HG03354 (cell line): ENCODE measurements around the gene GPC5.
A peak's percentile ranks its signal among the peaks of the same experiment; 100 is the strongest.

ENCODE experiments used
- ATAC-seq: cut with Tn5 transposase; IDR thresholded peaks from one replicate; pipeline ENCODE4 v1.9.1; 2021; ENCODE audit warnings: mild to moderate bottlenecking; ENCODE audit not compliant: unreplicated experiment, poor library complexity, severe bottlenecking

Gene GPC5

GRCh38 chr13:92150606-92151005 lies 752.2 kb downstream of the GPC5 start:
- no peak for ATAC-seq

GRCh38 chr13:92158346-92158745 lies 759.9 kb downstream of the GPC5 start:
- no peak for ATAC-seq

DNA sequence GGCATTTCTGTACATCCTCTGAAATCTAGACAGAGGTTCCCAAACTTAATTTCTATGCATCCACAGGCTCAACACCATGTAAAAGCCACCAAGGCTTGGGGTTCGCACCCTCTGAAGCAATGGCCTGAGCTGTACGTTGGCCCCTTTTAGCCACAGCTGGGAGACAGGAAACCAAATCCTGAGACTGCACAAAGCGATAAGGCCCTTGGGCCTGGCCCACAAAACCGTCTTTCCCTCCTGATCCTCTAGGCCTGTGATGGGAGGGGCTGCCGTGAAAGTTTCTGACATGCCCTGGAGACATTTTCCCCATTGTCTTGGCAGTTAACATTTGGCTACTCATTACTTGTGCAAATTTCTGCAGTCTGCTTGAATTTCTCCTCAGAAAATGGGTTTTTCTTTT lies 766.4 kb downstream of the GPC5 start:
- ATAC-seq = no peak

DNA sequence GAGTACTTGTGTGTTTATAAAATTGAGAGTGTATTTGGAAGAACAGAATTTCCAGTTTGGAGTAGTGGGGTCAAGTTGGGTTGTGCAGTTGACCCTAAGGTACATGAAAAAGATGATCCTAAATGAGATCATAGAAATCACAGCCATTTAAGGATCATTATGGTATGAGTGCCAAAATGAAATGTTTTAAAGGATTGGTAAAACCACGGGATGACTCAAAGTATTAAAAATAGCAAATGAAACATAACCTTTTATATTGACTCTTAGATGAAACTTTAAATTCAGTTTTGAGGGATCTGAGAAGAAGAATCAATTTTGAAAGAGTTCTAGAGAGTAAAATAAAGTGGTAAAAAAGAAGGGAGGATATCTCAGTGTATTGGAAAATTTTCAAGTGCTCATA lies 773.8 kb downstream of the GPC5 start:
- no peak for ATAC-seq

GRCh38 chr13:92173254-92173653 lies 774.8 kb downstream of the GPC5 start:
- ATAC-seq = no peak

GRCh38 chr13:92175330-92175729 lies 776.9 kb downstream of the GPC5 start:
- peak; percentile 69 for ATAC-seq

- ATAC-seq = no peak
Observed at GRCh38 chr13:92177966-92178365, 779.5 kb downstream of the GPC5 start.

- no peak for ATAC-seq
Observed at GRCh38 chr13:92179223-92179622, 780.8 kb downstream of the GPC5 start.

DNA sequence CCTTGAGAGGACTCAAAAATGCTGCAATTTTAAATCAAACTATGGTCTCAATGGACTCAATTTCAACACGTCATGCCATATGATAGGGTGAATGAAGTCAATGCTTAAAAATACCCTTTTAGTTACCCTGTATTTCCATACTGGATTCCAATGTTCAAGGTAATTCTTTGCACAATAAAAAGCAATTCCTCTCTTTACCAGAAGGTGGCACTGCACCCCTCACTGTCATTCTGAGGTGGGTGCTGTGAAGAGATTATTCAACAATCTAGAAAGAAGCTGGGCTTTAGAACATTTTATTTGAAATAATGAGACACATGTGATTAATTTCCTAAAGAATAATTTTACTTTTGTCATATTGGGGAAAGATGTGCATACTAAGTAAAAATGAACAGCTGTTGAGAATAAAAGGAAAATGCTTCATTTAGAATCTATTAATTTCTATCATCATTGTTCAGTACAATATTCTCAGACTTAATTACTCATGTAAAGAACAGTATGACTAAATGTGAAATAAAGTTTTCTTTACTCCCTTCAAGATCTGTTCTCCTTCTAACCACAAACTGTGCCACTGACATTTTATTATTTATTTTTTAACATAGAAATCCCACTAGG lies 789.1 kb downstream of the GPC5 start:
- ATAC-seq = peak; percentile 92

- no peak for ATAC-seq
Observed at GRCh38 chr13:92188574-92188973, 790.2 kb downstream of the GPC5 start.

- no peak for ATAC-seq
Observed at GRCh38 chr13:92196591-92197256, 798.3 kb downstream of the GPC5 start.

- no peak for ATAC-seq
Observed at GRCh38 chr13:92197669-92198068, 799.2 kb downstream of the GPC5 start.

DNA sequence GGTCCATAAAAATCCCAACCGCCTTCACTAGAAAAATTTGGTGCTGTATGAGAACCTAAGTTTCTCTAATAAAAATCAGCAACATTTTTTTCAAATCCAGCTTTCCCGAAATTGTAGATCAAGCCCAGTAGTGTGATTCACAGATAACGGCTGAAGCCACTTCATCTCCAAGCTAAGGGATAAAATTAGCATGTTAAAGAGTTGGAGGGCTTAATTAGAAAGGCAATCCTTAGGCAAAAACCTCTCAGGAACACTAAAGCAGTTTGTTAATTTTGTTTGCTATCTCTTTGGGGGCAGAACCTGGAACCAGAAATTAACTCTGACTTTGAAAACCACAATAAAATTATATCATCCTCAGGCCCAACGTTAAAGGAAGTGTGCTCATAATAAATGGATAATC lies 820.2 kb downstream of the GPC5 start:
- no peak for ATAC-seq

- no peak for ATAC-seq
Observed at GRCh38 chr13:92221916-92222315, 823.5 kb downstream of the GPC5 start.

DNA sequence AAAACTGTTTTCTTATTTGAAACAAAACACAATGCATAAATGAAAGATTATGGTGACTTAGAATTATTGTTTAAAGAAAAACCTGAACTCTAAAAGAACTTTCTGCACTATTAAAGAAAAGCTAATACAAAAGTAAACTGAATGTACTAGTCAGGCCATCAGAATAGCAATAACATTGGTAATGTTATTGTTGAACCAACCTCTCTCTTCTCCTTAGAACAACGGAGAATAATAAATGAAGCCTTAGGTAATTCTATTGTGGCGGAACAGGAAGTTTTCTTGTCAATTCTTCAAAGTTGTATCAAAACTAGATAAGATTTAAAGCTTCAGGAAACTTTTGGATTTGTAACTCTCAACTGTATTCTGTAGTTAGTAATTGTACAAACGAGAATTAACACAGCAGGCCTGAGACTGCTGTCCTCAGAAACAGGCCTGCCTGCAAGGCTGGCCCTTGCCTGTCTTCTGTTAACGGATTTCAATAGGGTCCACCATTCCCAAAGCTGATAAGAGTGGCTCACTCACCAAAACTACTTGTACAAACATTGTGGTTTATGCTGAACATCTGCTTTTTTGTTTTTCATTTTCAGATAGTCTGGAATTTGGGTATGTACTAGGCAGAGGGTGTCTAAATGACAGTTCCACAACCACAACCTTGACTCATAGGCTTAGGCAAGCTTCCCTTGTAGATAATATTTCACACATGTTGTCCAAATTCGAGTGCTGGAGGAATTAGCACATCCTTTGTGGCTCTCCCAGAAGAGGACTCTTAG lies 825.8 kb downstream of the GPC5 start:
- ATAC-seq = no peak

DNA sequence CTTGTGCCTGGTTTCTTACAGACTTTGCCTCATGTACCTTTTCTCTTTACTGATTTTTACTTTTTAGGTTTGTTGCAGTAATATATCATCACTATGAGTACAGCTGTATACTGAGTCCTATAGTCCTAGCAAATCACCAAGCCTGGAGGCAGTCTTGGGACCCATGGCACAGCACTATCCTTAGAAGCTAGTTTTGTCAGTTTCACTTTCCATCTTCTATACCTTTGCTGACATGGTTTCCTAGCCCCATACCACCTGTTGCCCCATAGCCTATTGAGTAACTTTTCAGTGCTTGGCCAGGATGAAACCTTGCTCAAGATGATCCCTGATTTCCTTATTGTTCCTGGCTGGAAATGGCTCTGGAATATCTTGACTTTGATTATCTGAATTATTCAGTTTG lies 826.4 kb downstream of the GPC5 start:
- no peak for ATAC-seq

DNA sequence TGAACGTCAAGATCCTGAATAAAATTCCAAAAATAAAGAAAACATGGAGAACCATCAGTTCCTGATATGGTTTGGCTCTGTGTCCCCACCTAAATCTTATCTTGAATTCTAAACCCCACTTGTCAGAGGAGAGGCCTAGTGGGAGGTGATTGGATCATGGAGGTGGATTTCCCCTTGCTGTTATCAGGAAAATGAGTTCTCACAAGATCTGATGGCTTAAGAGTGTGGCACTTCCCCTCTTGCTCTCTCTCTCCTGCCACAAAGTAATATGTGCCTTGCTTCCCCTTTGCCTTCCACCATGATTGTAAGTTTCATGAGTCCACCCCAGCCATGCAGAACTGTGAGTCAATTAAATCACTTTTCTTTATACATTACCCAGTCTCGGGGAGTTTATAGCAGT lies 827.4 kb downstream of the GPC5 start:
- ATAC-seq = no peak

- ATAC-seq = no peak
Observed at GRCh38 chr13:92232871-92233270, 834.5 kb downstream of the GPC5 start.

DNA sequence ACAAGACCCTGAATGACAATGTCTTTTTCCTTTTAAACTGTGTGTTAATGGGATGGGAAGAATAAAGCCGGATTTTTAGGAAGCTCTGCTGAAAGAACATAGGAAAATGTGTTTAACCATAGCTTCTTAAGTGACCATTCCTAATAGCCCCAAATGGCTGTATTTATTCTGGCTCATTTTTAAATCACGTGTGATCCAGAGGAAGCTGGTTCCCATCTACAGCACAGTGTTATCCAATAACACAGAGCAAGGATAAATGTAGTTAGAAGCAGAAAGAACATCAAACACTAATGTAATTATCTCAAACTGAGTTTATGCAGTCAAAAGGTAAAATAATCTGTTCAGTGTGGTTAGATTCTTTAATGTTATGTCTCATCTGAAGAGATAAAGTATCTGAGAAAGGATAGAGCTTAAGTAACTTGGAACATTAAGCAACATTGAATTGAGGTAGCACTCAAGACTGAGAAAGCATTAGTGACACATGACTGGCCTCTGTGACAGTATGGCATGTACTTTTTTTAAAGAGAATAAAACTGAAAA lies 853.3 kb downstream of the GPC5 start:
- ATAC-seq = no peak

- no peak for ATAC-seq
Observed at GRCh38 chr13:92255526-92255925, 857.1 kb downstream of the GPC5 start.

DNA sequence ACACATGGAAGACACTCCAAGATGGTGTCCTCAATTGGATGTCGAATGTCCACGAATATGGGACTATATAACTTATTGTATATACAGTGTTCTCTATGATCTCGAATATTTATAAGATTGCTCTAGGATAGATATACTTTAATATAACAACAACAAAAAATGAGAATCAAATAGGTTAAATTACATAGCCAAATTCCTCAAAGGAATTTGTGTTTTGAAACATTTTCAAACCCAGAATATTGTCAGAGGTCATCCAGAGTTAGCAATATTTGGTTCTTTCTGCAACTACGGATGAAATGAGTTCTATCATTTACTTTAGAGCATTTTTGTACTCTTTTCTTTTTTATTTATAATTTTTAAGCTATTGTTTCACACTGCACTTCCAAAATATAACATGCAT lies 857.8 kb downstream of the GPC5 start:
- no peak for ATAC-seq
